ENCODE results near the gene OR6M1. TPM values are rescaled to one million over a fixed set of nuclear protein-coding genes. Genes with fewer than 3 reads are reported as not detected.

The OR6M1 gene, protein sequence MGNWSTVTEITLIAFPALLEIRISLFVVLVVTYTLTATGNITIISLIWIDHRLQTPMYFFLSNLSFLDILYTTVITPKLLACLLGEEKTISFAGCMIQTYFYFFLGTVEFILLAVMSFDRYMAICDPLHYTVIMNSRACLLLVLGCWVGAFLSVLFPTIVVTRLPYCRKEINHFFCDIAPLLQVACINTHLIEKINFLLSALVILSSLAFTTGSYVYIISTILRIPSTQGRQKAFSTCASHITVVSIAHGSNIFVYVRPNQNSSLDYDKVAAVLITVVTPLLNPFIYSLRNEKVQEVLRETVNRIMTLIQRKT
- not detected in 5 replicates for total RNA-seq (2022; extraction: Qiagen RNA extraction)

DNA sequence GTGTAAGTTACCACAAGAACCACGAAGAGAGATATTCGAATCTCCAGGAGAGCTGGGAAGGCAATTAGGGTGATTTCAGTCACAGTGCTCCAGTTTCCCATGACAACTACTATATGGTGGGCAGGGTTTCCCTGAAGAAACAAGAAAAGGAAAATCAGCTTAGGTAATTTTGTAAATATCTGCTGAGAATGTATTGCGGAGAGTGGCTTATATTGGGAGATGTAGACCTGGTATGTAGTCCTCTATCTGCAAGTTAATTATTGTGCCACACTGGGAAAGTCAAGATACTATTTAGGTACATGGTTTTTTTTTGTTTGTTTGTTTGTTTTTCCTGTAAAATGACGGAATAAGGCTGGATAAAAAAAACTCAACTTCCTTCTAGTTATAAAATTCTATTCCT is at the start of gene OR6M1:
TSS of gene OR6M1 (minus strand) at position 101 of the 400 bp plus-strand sequence. CDS start at position 101, 0 bp downstream.

Other genes starting within 250 kb of the OR6M1 start
- gene SCN3B, start 151.7 kb downstream of the OR6M1 start, total RNA-seq (2022; extraction: Qiagen RNA extraction) = 0.08 to 0.25 TPM (median 0.17 TPM) in 5 replicates
- gene ZNF202, start 64.7 kb downstream of the OR6M1 start, total RNA-seq (2022; extraction: Qiagen RNA extraction) = 8.1 to 9.4 TPM (median 8.8 TPM) in 5 replicates
- gene OR6X1, start 51.8 kb downstream of the OR6M1 start, total RNA-seq (2022; extraction: Qiagen RNA extraction) = not detected in 5 replicates
- not detected in 5 replicates for gene TMEM225, start 79.3 kb upstream of the OR6M1 start, total RNA-seq (2022; extraction: Qiagen RNA extraction)
- not detected in 5 replicates for gene OR8D4, start 95.8 kb upstream of the OR6M1 start, total RNA-seq (2022; extraction: Qiagen RNA extraction)
- gene OR4D5, start 133.3 kb upstream of the OR6M1 start, total RNA-seq (2022; extraction: Qiagen RNA extraction) = not detected in 5 replicates
- not detected in 5 replicates for gene OR6T1, start 137.5 kb upstream of the OR6M1 start, total RNA-seq (2022; extraction: Qiagen RNA extraction)
- gene OR10S1, start 171.4 kb upstream of the OR6M1 start, total RNA-seq (2022; extraction: Qiagen RNA extraction) = not detected in 5 replicates
- gene OR10G6, start 188.8 kb upstream of the OR6M1 start, total RNA-seq (2022; extraction: Qiagen RNA extraction) = not detected in 5 replicates
- not detected in 5 replicates for gene OR10G4, start 206.6 kb upstream of the OR6M1 start, total RNA-seq (2022; extraction: Qiagen RNA extraction)
- gene OR10G9, start 216.7 kb upstream of the OR6M1 start, total RNA-seq (2022; extraction: Qiagen RNA extraction) = not detected in 5 replicates
- not detected in 5 replicates for gene OR10G8, start 220.4 kb upstream of the OR6M1 start, total RNA-seq (2022; extraction: Qiagen RNA extraction)
- not detected in 5 replicates for gene OR10G7, start 235.0 kb upstream of the OR6M1 start, total RNA-seq (2022; extraction: Qiagen RNA extraction)